ENCODE measurements around the gene ESR2. TPM values are rescaled to one million over a fixed set of nuclear protein-coding genes. Genes with fewer than 3 reads are reported as not detected.

ESR2 gene
- total and polyA plus RNA-seq, 2 of the 8 experiments (the other 6 are each of a cell fraction or from before 2014, with no cell fraction given): 0.19 to 0.23 TPM

DNA sequence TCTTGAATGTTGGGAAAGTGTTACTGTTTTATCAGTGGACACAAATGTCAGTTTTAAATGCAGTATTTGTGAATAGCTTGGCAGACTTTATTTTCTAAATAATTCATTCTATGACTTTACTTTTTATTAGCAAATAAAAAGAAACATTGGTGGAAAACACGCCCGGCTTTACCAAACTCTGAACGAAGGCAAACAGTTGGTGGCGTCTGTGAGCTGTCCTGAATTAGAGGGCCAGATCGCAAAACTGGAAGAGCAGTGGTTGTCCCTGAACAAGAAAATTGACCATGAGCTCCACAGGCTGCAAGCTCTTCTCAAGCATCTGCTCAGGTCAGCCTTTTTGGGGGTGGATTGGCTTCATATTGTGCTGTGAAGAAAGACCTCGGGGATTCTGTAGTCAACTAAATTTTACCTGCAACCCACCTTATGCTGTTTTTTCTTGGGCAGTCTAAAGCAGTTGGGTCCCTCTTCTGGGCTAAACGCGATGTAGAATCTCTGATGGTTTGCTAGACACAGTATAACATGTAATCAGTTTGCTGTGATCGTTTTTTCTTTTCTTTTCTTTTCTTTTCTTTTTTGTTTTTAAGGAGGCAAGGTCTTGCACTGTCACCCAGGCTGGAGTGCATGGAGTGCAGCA, 156.4 kb downstream of the ESR2 start:
- H2AK5ac ChIP-seq (ENCODE audit: low read depth, low read length): no peak overlapping the region
- H3K23ac ChIP-seq (ENCODE audit: insufficient read length): no peak overlapping the region
- H3K14ac ChIP-seq (ENCODE audit: insufficient read length): no peak overlapping the region
- H3K18ac ChIP-seq (ENCODE audit: extremely low read depth, low read length): no peak overlapping the region
- no peaks in the 10 kb centered on the region for H3K27me3 ChIP-seq (replicated peaks in 1 of 4; ENCODE audit: control insufficient read depth in 3 of 4, extremely low read depth in 1 of 4, insufficient read depth in 3 of 4, low read length in 3 of 4)
- H3K36me3 ChIP-seq (ENCODE audit: control insufficient read depth in 2 of 4, insufficient read depth in 4 of 4, low read length in 3 of 4): peaks cover 4 to 30% (median 15%) of the 10 kb centered on the region in 4 experiments; a peak in 5 of 8 replicates
- TF ChIP-seq RAD21 (IDR thresholded peaks at IDR 0.05 in 1 of 2, conservative IDR thresholded peaks at IDR 0.05 in 1 of 2; ENCODE audit: low read depth in 2 of 2, low read length in 2 of 2): peak; percentile 67 to 69
- TF ChIP-seq JUN (IDR thresholded peaks at IDR 0.05; ENCODE audit: low read depth, low read length): no peak
- no peak for TF ChIP-seq SRF (IDR thresholded peaks at IDR 0.05; ENCODE audit: low read depth, low read length)
- TF ChIP-seq, protein P1, sequence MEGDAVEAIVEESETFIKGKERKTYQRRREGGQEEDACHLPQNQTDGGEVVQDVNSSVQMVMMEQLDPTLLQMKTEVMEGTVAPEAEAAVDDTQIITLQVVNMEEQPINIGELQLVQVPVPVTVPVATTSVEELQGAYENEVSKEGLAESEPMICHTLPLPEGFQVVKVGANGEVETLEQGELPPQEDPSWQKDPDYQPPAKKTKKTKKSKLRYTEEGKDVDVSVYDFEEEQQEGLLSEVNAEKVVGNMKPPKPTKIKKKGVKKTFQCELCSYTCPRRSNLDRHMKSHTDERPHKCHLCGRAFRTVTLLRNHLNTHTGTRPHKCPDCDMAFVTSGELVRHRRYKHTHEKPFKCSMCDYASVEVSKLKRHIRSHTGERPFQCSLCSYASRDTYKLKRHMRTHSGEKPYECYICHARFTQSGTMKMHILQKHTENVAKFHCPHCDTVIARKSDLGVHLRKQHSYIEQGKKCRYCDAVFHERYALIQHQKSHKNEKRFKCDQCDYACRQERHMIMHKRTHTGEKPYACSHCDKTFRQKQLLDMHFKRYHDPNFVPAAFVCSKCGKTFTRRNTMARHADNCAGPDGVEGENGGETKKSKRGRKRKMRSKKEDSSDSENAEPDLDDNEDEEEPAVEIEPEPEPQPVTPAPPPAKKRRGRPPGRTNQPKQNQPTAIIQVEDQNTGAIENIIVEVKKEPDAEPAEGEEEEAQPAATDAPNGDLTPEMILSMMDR (IDR thresholded peaks at IDR 0.05; ENCODE audit: control extremely low read depth in 1 of 3, insufficient read depth in 1 of 3, low read depth in 1 of 3, low read length in 3 of 3): peak; percentile 10 to 52 (median 39)
- TF ChIP-seq EZH2 (IDR thresholded peaks at IDR 0.05; ENCODE audit: low read depth, low read length, severe bottlenecking): no peak
- no peaks in the 10 kb centered on the region; a peak in 1 of 7 replicates for H3K4me1 ChIP-seq (replicated peaks in 1 of 4; ENCODE audit: control insufficient read depth in 3 of 4, insufficient read depth in 4 of 4, low read length in 3 of 4)
- H3K79me2 ChIP-seq (ENCODE audit: control insufficient read depth in 1 of 2, insufficient read depth in 2 of 2, low read length in 2 of 2): no peaks in the 10 kb centered on the region
- ChIA-PET CTCF (ENCODE audit: partially characterized antibody) (interaction anchor here (0.5 to 4.6 kb wide), 26 partner anchors 8 to 348 kb away, joined by 3 to 31 read pairs (median 3); partner anchors contain the start of gene ESR2), POLR2A (ENCODE audit: partially characterized antibody) (interaction anchor here (0.9 kb wide), 1 partner anchor 12 kb away, joined by 3 read pairs; no protein-coding TSS in a partner anchor)
- H4K8ac ChIP-seq (ENCODE audit: extremely low read depth, insufficient read depth, low read length): no peak overlapping the region
- H3K9ac ChIP-seq (replicated peaks in 1 of 4; ENCODE audit: extremely low read depth in 1 of 4, low read depth in 3 of 4, low read length in 3 of 4): no peak overlapping the region
- no peak overlapping the region for H3K4me2 ChIP-seq (ENCODE audit: insufficient read depth in 1 of 2, low read depth in 2 of 2, low read length in 2 of 2)
- no peak overlapping the region for H3K56ac ChIP-seq (replicated peaks; ENCODE audit: insufficient read length, low read depth, low read length)
- no peak overlapping the region for H3K4me3 ChIP-seq (ENCODE audit: extremely low read depth in 1 of 4, insufficient read depth in 2 of 4, low read depth in 3 of 4, low read length in 4 of 4)
- H4K5ac ChIP-seq (ENCODE audit: insufficient read length, low read depth, low read length): no peak overlapping the region
- no peak overlapping the region for H2BK15ac ChIP-seq (ENCODE audit: low read length)
- H4K20me1 ChIP-seq (replicated peaks in 1 of 2; ENCODE audit: control insufficient read depth in 1 of 2, insufficient read depth in 2 of 2, low read length in 2 of 2): no peaks in the 10 kb centered on the region
- WGBS, 2 experiments (ENCODE audit: extremely low coverage in 1 of 2, insufficient coverage in 1 of 2, insufficient read length in 1 of 2, insufficient replicate concordance in 2 of 2, low coverage in 1 of 2, low lambda C conversion rate in 2 of 2, missing lambda C conversion rate in 1 of 2): 88% methylated on average over 9 of the region's 9 CpGs; no CpG with 5 or more reads in 1 of the 2 experiments
- peaks cover 1% of the 10 kb centered on the region; the same call in 1 of the 2 replicates for H3K23me2 ChIP-seq (ENCODE audit: low read depth, low read length)
- DNase-seq (ENCODE audit: low read depth in 1 of 2, low spot score in 2 of 2) (no peak), FAIRE-seq (no peak)
- no peak overlapping the region for H2BK120ac ChIP-seq (replicated peaks; ENCODE audit: low read depth, low read length)
- H2BK20ac ChIP-seq (ENCODE audit: low read length): no peak overlapping the region
- H3K9me3 ChIP-seq (ENCODE audit: insufficient read depth in 2 of 2, low read depth in 1 of 2, low read length in 1 of 2): no peaks in the 10 kb centered on the region
- H3K27ac ChIP-seq (ENCODE audit: low read depth, low read length): no peak overlapping the region
- H2BK12ac ChIP-seq (ENCODE audit: low read depth, low read length): no peak overlapping the region
- H4K91ac ChIP-seq (replicated peaks; ENCODE audit: insufficient read length, low read length): no peak overlapping the region
- no peak overlapping the region for H2BK5ac ChIP-seq (ENCODE audit: low read depth, low read length)
- H3K79me1 ChIP-seq (ENCODE audit: low read depth, low read length): no peaks in the 10 kb centered on the region
- no peak overlapping the region for H2AFZ ChIP-seq (ENCODE audit: low read length)
- no peak overlapping the region for H3K4ac ChIP-seq (replicated peaks; ENCODE audit: insufficient read length, low read depth, low read length)
